PC-3 (cell line): ENCODE results near the gene NFATC1. TPM values are rescaled to one million over a fixed set of nuclear protein-coding genes. Genes with fewer than 3 reads are reported as not detected.
A peak's percentile ranks its signal among the peaks of the same experiment; 100 is the strongest.

ENCODE experiments used
- ATAC-seq: fragments of 200-7000 bp; cut with Tn5 transposase; 2 replicates; pipeline ENCODE4 v1.9.1; 2020; ENCODE audit warnings: mild to moderate bottlenecking, moderate library complexity
- BruUV-seq: library from RNA; stranded (reverse); fragments of 400-500 nt; replicated peaks from 2 replicates; lab custom pipeline; 2021; lab: Mats Ljungman, UMichigan
- CTCF ChIA-PET: fragments of 300-600 bp; sonication (Branson Sonifier 250); formaldehyde crosslinking; loops from one replicate; lab custom pipeline; 2022; ENCODE audit warnings: antibody characterized with exemption; lab: Charles Lee
- POLR2A ChIA-PET: fragments of 300-600 bp; sonication (Branson Sonifier 250); formaldehyde crosslinking; loops from one replicate; lab custom pipeline; 2022; ENCODE audit warnings: antibody characterized with exemption; ENCODE audit not compliant: unreplicated experiment; lab: Charles Lee
- DNase-seq: peaks from one replicate; pipeline ENCODE4 v3.0.0-alpha.2; 2015
- H2AFZ ChIP-seq: fragments of 300-600 bp; sonication (generic); 2 replicates; pipeline ENCODE4 v1.6.0; 2016; ENCODE audit warnings: antibody characterized with exemption, low read length
- H3F3A ChIP-seq: fragments of 300-600 bp; sonication (generic); one replicate; pipeline ENCODE4 v1.6.0; 2017; ENCODE audit warnings: antibody characterized with exemption, low read length, control low read depth, mild to moderate bottlenecking; ENCODE audit not compliant: unreplicated experiment
- H3K27ac ChIP-seq: fragments of 300-600 bp; sonication (generic); 2 replicates; pipeline ENCODE4 v1.5.1; 2016; ENCODE audit warnings: mild to moderate bottlenecking, low read length
- H3K27me3 ChIP-seq: fragments of 300-600 bp; sonication (generic); 2 replicates; pipeline ENCODE4 v1.6.1; 2016; ENCODE audit warnings: low read length, mixed read lengths
- H3K36me3 ChIP-seq: fragments of 300-600 bp; sonication (generic); 2 replicates; pipeline ENCODE4 v1.6.1; 2016; ENCODE audit warnings: low read depth, mixed run types, low read length, mixed read lengths
- H3K4me1 ChIP-seq: fragments of 300-600 bp; sonication (generic); 2 replicates; pipeline ENCODE4 v1.5.1; 2016; ENCODE audit warnings: low read length; ENCODE audit not compliant: insufficient read depth
- H3K4me2 ChIP-seq: fragments of 300-600 bp; sonication (generic); 2 replicates; pipeline ENCODE4 v1.6.0; 2016; ENCODE audit warnings: low read length
- H3K4me3 ChIP-seq: fragments of 300-600 bp; sonication (generic); 2 replicates; pipeline ENCODE4 v1.5.1; 2016; ENCODE audit warnings: mild to moderate bottlenecking, low read length, mixed read lengths
- H3K79me2 ChIP-seq: fragments of 300-600 bp; sonication (generic); 2 replicates; pipeline ENCODE4 v1.6.1; 2017; ENCODE audit warnings: low read length, mixed read lengths
- H3K9ac ChIP-seq: fragments of 300-600 bp; sonication (generic); 2 replicates; pipeline ENCODE4 v1.6.0; 2016; ENCODE audit warnings: mild to moderate bottlenecking, low read length
- H3K9me2 ChIP-seq: fragments of 300-600 bp; sonication (generic); replicated peaks from 2 replicates; pipeline ENCODE4 v1.6.1; 2016; ENCODE audit warnings: mixed run types, low read length, mixed read lengths
- H3K9me3 ChIP-seq: fragments of 300-600 bp; sonication (generic); 2 replicates; pipeline ENCODE4 v1.6.1; 2016; ENCODE audit warnings: low read length, mixed read lengths
- H4K20me1 ChIP-seq: fragments of 300-600 bp; sonication (generic); 2 replicates; pipeline ENCODE4 v1.6.1; 2016; ENCODE audit warnings: low read length, mixed read lengths
- CTCF ChIP-seq: fragments of 300-600 bp; sonication (generic); conservative IDR thresholded peaks from 2 replicates; pipeline ENCODE4 v1.5.1; 2017; ENCODE audit warnings: antibody characterized with exemption, low read depth, mild to moderate bottlenecking, low read length
- EZH2 ChIP-seq: fragments of 300-600 bp; sonication (generic); IDR thresholded peaks from one replicate; pipeline ENCODE4 v1.6.1; 2017; ENCODE audit warnings: antibody characterized with exemption, mild to moderate bottlenecking, low read length; ENCODE audit not compliant: unreplicated experiment
- EZH2phosphoT487 ChIP-seq: fragments of 300-600 bp; sonication (generic); IDR thresholded peaks from 2 replicates; pipeline ENCODE4 v1.6.1; 2018; ENCODE audit warnings: mild to moderate bottlenecking, antibody characterized with exemption, low read length, borderline replicate concordance
- intact Hi-C: fragments of 100-400 bp; cut with micrococcal nuclease; formaldehyde crosslinking; loops from 2 replicates; pipeline ENCODE4 v1.9.0; 2023
- total RNA-seq: library from RNA; depleted of rRNA; stranded (reverse); fragments of >200 nt; gene quantifications from 2 replicates; pipeline ENCODE4 v1.2.3, GENCODE V29; 2014

Gene NFATC1
- total RNA-seq, 1 experiment from 2014 or later: 5.9 TPM

GRCh38 chr18:79537758-79538157 is 142.0 kb downstream of the NFATC1 start:
- H3K27ac ChIP-seq: no peak overlapping the region
- ChIA-PET CTCF (no interaction called here), POLR2A (no interaction called here)
- intact Hi-C loops: no loop called here
- no peaks in the 10 kb centered on the region for H4K20me1 ChIP-seq
- BruUV-seq: no TSS peak
- no peak overlapping the region for H3K9ac ChIP-seq
- no peak overlapping the region for H3K4me3 ChIP-seq
- DNase-seq: no peak
- no peak for TF ChIP-seq EZH2
- no peak for TF ChIP-seq EZH2phosphoT487
- no peak for TF ChIP-seq CTCF
- no peaks in the 10 kb centered on the region for H3K36me3 ChIP-seq
- no peaks in the 10 kb centered on the region for H3K9me2 ChIP-seq
- no peak overlapping the region for H3K4me2 ChIP-seq
- no peaks in the 10 kb centered on the region for H3F3A ChIP-seq
- H3K9me3 ChIP-seq: no peaks in the 10 kb centered on the region
- peaks cover 54% of the 10 kb centered on the region for H3K27me3 ChIP-seq
- H3K4me1 ChIP-seq: no peaks in the 10 kb centered on the region
- no peaks in the 10 kb centered on the region for H3K79me2 ChIP-seq
- no peak for ATAC-seq
- no peak overlapping the region for H2AFZ ChIP-seq

- Histone ChIP-seq H4K20me1 (no peaks in the 10 kb centered on the region), H3K4me2 (no peak overlapping the region), H3K4me3 (no peak overlapping the region), H3K36me3 (no peaks in the 10 kb centered on the region), H3K9me2 (no peaks in the 10 kb centered on the region), H3F3A (no peaks in the 10 kb centered on the region), H3K27me3 (peaks cover 54% of the 10 kb centered on the region), H3K79me2 (no peaks in the 10 kb centered on the region), H3K4me1 (no peaks in the 10 kb centered on the region), H2AFZ (no peak overlapping the region), H3K9me3 (no peaks in the 10 kb centered on the region), H3K27ac (no peak overlapping the region), H3K9ac (no peak overlapping the region)
- intact Hi-C loops: no loop called here
- ChIA-PET CTCF (no interaction called here), POLR2A (no interaction called here)
- DNase-seq (no peak), ATAC-seq (no peak)
- no TSS peak for BruUV-seq
- TF ChIP-seq EZH2phosphoT487 (no peak), EZH2 (no peak), CTCF (no peak)
These were observed 142.9 kb downstream of the NFATC1 start for GRCh38 chr18:79538635-79539034.

GRCh38 chr18:79540161-79540903 is 144.6 kb downstream of the NFATC1 start:
- CTCF ChIA-PET: no interaction called here
- H3K9me2 ChIP-seq: no peaks in the 10 kb centered on the region
- POLR2A ChIA-PET: no interaction called here
- no peaks in the 10 kb centered on the region for H3K79me2 ChIP-seq
- H3K9ac ChIP-seq: no peak overlapping the region
- no peaks in the 10 kb centered on the region for H3K36me3 ChIP-seq
- ATAC-seq: no peak
- peak; percentile 16 for DNase-seq
- no peak overlapping the region for H2AFZ ChIP-seq
- H4K20me1 ChIP-seq: no peaks in the 10 kb centered on the region
- no peaks in the 10 kb centered on the region for H3F3A ChIP-seq
- TF ChIP-seq EZH2 (no peak), EZH2phosphoT487 (no peak), CTCF (no peak)
- H3K9me3 ChIP-seq: no peaks in the 10 kb centered on the region
- H3K4me1 ChIP-seq: no peaks in the 10 kb centered on the region
- BruUV-seq: no TSS peak
- H3K4me3 ChIP-seq: no peak overlapping the region
- H3K4me2 ChIP-seq: no peak overlapping the region
- intact Hi-C loops: no loop called here
- peaks cover 53% of the 10 kb centered on the region for H3K27me3 ChIP-seq
- H3K27ac ChIP-seq: no peak overlapping the region
